Transverse colon (tissue), 4 donors: ENCODE data around the gene OGFOD1. TPM values are rescaled to one million over a fixed set of nuclear protein-coding genes. Genes with fewer than 3 reads are reported as not detected.

Experiments
- DNase-seq: peaks from one replicate; pipeline ENCODE4 v3.0.0-alpha.2; 2019
- H3K27ac ChIP-seq, 4 donors: fragments of 200-600 bp; sonication (generic); 2 replicates each; pipeline ENCODE4 v1.5.1; 2016 to 2018; ENCODE audit warnings: inconsistent platforms in 4 of 4
- H3K27me3 ChIP-seq: fragments of 200-600 bp; sonication (generic); 2 replicates; pipeline ENCODE4 v1.5.1; 2017; ENCODE audit warnings: inconsistent platforms
- H3K36me3 ChIP-seq, 4 donors: fragments of 200-600 bp; sonication (generic); 2 replicates each; pipeline ENCODE4 v1.5.1; 2017 to 2019; ENCODE audit warnings: inconsistent platforms in 4 of 4
- H3K4me1 ChIP-seq, 4 donors: fragments of 200-600 bp; sonication (generic); 2 replicates each; pipeline ENCODE4 v1.5.1; 2017 to 2020; ENCODE audit warnings: inconsistent platforms in 4 of 4
- H3K4me3 ChIP-seq, 4 donors: fragments of 200-600 bp; sonication (generic); 1 replicate in 1 of 4; 2 replicates in 3 of 4; pipeline versions ENCODE4 v1.5.1 to v1.6.1; 2017 to 2019; ENCODE audit warnings: inconsistent platforms in 4 of 4
- H3K9me3 ChIP-seq, 2 donors: fragments of 200-600 bp; sonication (generic); 2 replicates each; pipeline ENCODE4 v1.5.1; 2017 to 2019; ENCODE audit warnings: inconsistent platforms in 2 of 2
- EP300 ChIP-seq: sonication (generic); formaldehyde crosslinking; IDR thresholded peaks from one replicate; pipeline ENCODE4 v1.6.1; 2017; ENCODE audit warnings: antibody characterized with exemption, low read depth
- POLR2A ChIP-seq: fragments of 450-650 bp; IDR thresholded peaks from one replicate; pipeline ENCODE4 v1.6.1; 2016; ENCODE audit warnings: antibody characterized with exemption, mild to moderate bottlenecking, moderate library complexity
- POLR2AphosphoS5 ChIP-seq, 3 donors: sonication (generic); formaldehyde crosslinking; IDR thresholded peaks; one replicate each; pipeline ENCODE4 v1.6.1; 2016; ENCODE audit warnings: antibody characterized with exemption in 3 of 3
- WGBS, 2 donors: methylation state at CpG; one replicate each; pipeline ENCODE4 v1.1.5; 2018; ENCODE audit warnings: low coverage in 1 of 2; 5-methylcytosine and 5-hydroxymethylcytosine counted together
- in situ Hi-C, 4 donors: fragments of 200-750 bp; cut with MboI; loops; one replicate each; pipeline versions ENCODE4 v1.15.0 to v1.15.1; 2017; ENCODE audit warnings: low sequenced_read_pairs in 3 of 4, low pct_ligation_motif_present in 1 of 4, low pct_unique_long_range_greater_than_20kb in 1 of 4
- intact Hi-C: fragments of 100-400 bp; cut with DNase I; formaldehyde crosslinking; loops from one replicate; pipeline ENCODE4 v1.15.1; 2023; ENCODE audit warnings: low total_unique reads
- total RNA-seq, 4 donors: library from RNA; depleted of rRNA; stranded (reverse); fragments of >200 nt; gene quantifications; one replicate each; pipeline ENCODE4 v1.1.0, GENCODE V29; 2016
- TF ChIP-seq, protein P1 (sequence below), 5 experiments: fragments of 200-600 bp in 3 of 5; fragments of 450-650 bp in 2 of 5; sonication (generic) in 3 of 5; IDR thresholded peaks; 1 replicate in 2 of 5; 2 replicates in 3 of 5; pipeline ENCODE4 v1.5.1; 2016 to 2017; ENCODE audit warnings: antibody characterized with exemption in 5 of 5, inconsistent platforms in 3 of 5, mild to moderate bottlenecking in 2 of 5, moderate library complexity in 1 of 5

OGFOD1 gene
- total RNA-seq, 4 donors from 2014 or later: 2.8 to 22.5 (median 9.5) TPM

DNA sequence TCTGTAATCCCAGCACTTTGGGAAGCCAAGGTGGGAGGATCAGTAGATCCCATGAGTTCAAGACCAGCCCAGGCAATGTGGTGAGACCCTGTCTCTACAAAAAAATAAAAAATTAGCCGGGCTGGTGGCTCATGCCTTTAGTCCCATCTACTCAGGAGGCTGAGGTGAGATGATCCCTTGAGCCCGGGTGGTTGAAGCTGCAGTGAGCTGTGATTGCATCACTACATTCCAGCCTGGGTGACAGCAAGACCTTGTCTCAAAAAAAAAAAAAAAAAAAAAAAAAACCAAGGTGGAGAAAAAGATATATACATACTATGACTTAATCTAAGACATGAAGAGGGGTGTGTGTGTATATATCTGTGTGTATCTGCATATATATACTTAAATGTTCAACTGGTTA lies 41.8 kb downstream of the OGFOD1 start:
- intact Hi-C loops: no loop called here
- H3K27me3 ChIP-seq: no peaks in the 10 kb centered on the region
- no peak for TF ChIP-seq POLR2A
- TF ChIP-seq, protein P1, sequence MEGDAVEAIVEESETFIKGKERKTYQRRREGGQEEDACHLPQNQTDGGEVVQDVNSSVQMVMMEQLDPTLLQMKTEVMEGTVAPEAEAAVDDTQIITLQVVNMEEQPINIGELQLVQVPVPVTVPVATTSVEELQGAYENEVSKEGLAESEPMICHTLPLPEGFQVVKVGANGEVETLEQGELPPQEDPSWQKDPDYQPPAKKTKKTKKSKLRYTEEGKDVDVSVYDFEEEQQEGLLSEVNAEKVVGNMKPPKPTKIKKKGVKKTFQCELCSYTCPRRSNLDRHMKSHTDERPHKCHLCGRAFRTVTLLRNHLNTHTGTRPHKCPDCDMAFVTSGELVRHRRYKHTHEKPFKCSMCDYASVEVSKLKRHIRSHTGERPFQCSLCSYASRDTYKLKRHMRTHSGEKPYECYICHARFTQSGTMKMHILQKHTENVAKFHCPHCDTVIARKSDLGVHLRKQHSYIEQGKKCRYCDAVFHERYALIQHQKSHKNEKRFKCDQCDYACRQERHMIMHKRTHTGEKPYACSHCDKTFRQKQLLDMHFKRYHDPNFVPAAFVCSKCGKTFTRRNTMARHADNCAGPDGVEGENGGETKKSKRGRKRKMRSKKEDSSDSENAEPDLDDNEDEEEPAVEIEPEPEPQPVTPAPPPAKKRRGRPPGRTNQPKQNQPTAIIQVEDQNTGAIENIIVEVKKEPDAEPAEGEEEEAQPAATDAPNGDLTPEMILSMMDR (IDR thresholded peaks at IDR 0.05): no peak
- no peak for TF ChIP-seq EP300
- TF ChIP-seq POLR2AphosphoS5 (IDR thresholded peaks at IDR 0.05): no peak
- H3K9me3 ChIP-seq: no peaks in the 10 kb centered on the region
- H3K4me1 ChIP-seq: no peaks in the 10 kb centered on the region
- H3K36me3 ChIP-seq: peaks cover 0 to 22% (median 8%) of the 10 kb centered on the region in 4 donors
- no peak overlapping the region for H3K27ac ChIP-seq
- H3K4me3 ChIP-seq: no peak overlapping the region
- in situ Hi-C loops: no loop called here
- WGBS, 2 donors: 67 to 91% methylated on average over 1 to 2 of the region's 2 CpGs
- DNase-seq: no peak

DNA sequence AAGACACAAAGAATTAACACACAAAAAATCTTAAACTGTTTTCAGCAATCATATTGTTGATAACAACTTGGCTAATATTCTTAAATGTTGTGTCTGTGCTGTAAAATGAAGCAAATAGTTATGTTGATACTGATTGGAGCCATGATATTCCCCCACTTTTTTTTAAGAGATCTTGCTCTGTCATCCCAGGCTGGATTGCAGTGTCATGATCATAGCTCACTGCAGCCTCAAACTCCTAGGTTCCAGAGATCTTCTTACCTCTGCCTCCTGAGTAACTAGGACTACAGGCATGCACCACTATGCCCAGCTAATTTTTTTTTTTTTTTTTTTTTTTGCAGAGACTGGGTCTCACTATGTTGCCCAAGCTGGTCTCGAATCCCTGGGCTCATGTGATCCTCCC lies 42.5 kb downstream of the OGFOD1 start:
- 100% methylated on average over 1 of the region's 1 CpG; no CpG with 5 or more reads in 1 of the 2 donors for WGBS, 2 donors
- no peak overlapping the region for H3K27ac ChIP-seq
- no peaks in the 10 kb centered on the region for H3K27me3 ChIP-seq
- H3K4me1 ChIP-seq: no peaks in the 10 kb centered on the region
- no peak for DNase-seq
- no peaks in the 10 kb centered on the region for H3K9me3 ChIP-seq
- intact Hi-C loops: no loop called here
- H3K4me3 ChIP-seq: no peak overlapping the region
- TF ChIP-seq POLR2AphosphoS5 (IDR thresholded peaks at IDR 0.05) (no peak), EP300 (no peak), POLR2A (no peak)
- TF ChIP-seq, protein P1 (IDR thresholded peaks at IDR 0.05): no peak
- in situ Hi-C loops: no loop called here
- H3K36me3 ChIP-seq: peaks cover 0 to 29% (median 11%) of the 10 kb centered on the region in 4 donors

DNA sequence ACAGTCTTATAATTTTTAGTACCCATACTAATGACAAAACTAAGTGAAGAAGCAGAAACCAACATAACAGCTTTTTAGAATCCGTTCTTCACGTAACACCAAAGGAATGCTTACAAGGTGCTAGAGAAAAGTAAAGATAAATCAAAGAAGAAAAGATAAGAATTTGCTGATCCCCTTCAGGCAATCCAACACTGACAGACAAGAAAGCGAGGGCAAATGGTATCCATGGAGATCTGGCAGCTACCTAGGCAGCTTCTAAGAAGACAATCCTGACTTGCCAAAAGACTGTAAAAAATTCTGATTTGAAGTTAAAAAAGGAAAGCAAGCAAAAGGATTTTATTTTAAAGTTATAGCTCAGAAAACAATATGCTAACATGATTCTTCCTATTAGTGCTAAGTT lies 53.8 kb downstream of the OGFOD1 start:
- intact Hi-C loops (no loop called here), in situ Hi-C loops (no loop called here)
- Histone ChIP-seq H3K36me3 (peaks cover 0 to 81% (median 25%) of the 10 kb centered on the region in 4 donors), H3K4me3 (no peak overlapping the region), H3K27me3 (no peaks in the 10 kb centered on the region), H3K4me1 (no peaks in the 10 kb centered on the region), H3K27ac (no peak overlapping the region), H3K9me3 (no peaks in the 10 kb centered on the region)
- no peak for TF ChIP-seq EP300
- TF ChIP-seq, protein P1 (IDR thresholded peaks at IDR 0.05): no peak
- no peak for TF ChIP-seq POLR2A
- no peak for TF ChIP-seq POLR2AphosphoS5 (IDR thresholded peaks at IDR 0.05)
- 94 to 100% methylated on average over 3 of the region's 3 CpGs for WGBS, 2 donors
- DNase-seq: no peak

GRCh38 chr16:56506941-56507340 lies 55.6 kb downstream of the OGFOD1 start:
- intact Hi-C loops (no loop called here), in situ Hi-C loops (no loop called here)
- H3K4me3 ChIP-seq: no peak overlapping the region
- no peaks in the 10 kb centered on the region for H3K4me1 ChIP-seq
- H3K27ac ChIP-seq: no peak overlapping the region
- H3K36me3 ChIP-seq: peaks cover 0 to 72% (median 21%) of the 10 kb centered on the region in 4 donors
- no peak for DNase-seq
- no peaks in the 10 kb centered on the region for H3K9me3 ChIP-seq
- TF ChIP-seq POLR2AphosphoS5 (IDR thresholded peaks at IDR 0.05): no peak
- TF ChIP-seq POLR2A: no peak
- TF ChIP-seq EP300: no peak
- TF ChIP-seq, protein P1 (IDR thresholded peaks at IDR 0.05): no peak
- no peaks in the 10 kb centered on the region for H3K27me3 ChIP-seq
